IPS-18a (cell line): Measurements from ENCODE around the gene MRPS24.
"Not testable (repeated sequence)": the region's sequence is repeated elsewhere in the genome, so short reads cannot be mapped to it uniquely, and the experiment has no call there.

Experiments used
- H3K27ac ChIP-seq: one replicate; pipeline ENCODE4 v1.5.1; 2013; ENCODE audit warnings: low read length
- H3K27me3 ChIP-seq: one replicate; pipeline ENCODE4 v1.6.1; 2013; ENCODE audit warnings: mild to moderate bottlenecking, low read length; ENCODE audit not compliant: control insufficient read depth, insufficient read depth
- H3K36me3 ChIP-seq: one replicate; pipeline ENCODE4 v1.6.1; 2013; ENCODE audit warnings: low read depth, low read length; ENCODE audit not compliant: control insufficient read depth
- H3K4me1 ChIP-seq: one replicate; pipeline ENCODE4 v1.6.1; 2013; ENCODE audit warnings: low read depth, low read length; ENCODE audit not compliant: control insufficient read depth
- H3K4me3 ChIP-seq: one replicate; pipeline ENCODE4 v1.5.1; 2013; ENCODE audit warnings: low read length
- H3K9ac ChIP-seq: one replicate; pipeline ENCODE4 v1.6.1; 2013; ENCODE audit warnings: mild to moderate bottlenecking, low read length, moderate library complexity
- H3K9me3 ChIP-seq: one replicate; pipeline ENCODE4 v1.6.1; 2013; ENCODE audit warnings: low read depth, low read length; ENCODE audit not compliant: control insufficient read depth

Gene MRPS24

DNA sequence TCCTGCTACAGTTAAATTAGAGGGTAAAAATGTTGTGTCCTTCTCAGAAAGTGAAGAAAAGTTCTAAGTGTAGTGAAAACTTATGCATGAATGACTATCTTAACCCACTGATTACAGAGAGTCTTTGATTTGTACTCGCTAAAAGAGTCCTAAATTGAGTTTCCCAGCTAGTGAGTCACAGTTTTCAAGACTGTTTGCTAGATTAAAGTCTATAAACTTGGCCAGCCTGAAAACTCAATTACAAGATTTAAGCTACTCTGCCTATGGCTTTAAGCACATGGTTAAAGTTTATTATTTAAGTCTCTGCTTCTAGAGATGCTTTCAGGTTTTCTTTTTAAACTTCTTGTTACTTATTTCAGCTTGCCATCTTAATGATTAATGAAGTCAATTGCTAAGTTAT lies 44.4 kb downstream of the MRPS24 start:
- H3K9ac ChIP-seq: no peak overlapping the region
- no peak overlapping the region for H3K27ac ChIP-seq
- H3K27me3 ChIP-seq: no peaks in the 10 kb centered on the region
- no peaks in the 10 kb centered on the region for H3K9me3 ChIP-seq
- H3K4me1 ChIP-seq: peaks cover 14% of the 10 kb centered on the region
- H3K4me3 ChIP-seq: no peak overlapping the region
- no peaks in the 10 kb centered on the region for H3K36me3 ChIP-seq

GRCh38 chr7:43824513-43824912 lies 44.8 kb downstream of the MRPS24 start:
- not testable (repeated sequence) for H3K27me3 ChIP-seq, H3K9ac ChIP-seq, H3K36me3 ChIP-seq, H3K27ac ChIP-seq, H3K4me3 ChIP-seq, H3K9me3 ChIP-seq
- peaks cover 14% of the 10 kb centered on the region for H3K4me1 ChIP-seq

GRCh38 chr7:43823941-43824340 lies 45.4 kb downstream of the MRPS24 start:
- no peak overlapping the region for H3K9ac ChIP-seq
- no peak overlapping the region for H3K27ac ChIP-seq
- H3K4me1 ChIP-seq: peaks cover 14% of the 10 kb centered on the region
- no peaks in the 10 kb centered on the region for H3K27me3 ChIP-seq
- no peak overlapping the region for H3K4me3 ChIP-seq
- no peaks in the 10 kb centered on the region for H3K36me3 ChIP-seq
- H3K9me3 ChIP-seq: no peaks in the 10 kb centered on the region

GRCh38 chr7:43823425-43823824 lies 45.9 kb downstream of the MRPS24 start:
- not testable (repeated sequence) for H3K9ac ChIP-seq, H3K9me3 ChIP-seq, H3K36me3 ChIP-seq, H3K27ac ChIP-seq, H3K27me3 ChIP-seq, H3K4me3 ChIP-seq
- H3K4me1 ChIP-seq: peaks cover 14% of the 10 kb centered on the region
